ENCODE measurements around the gene TACC2.
A peak's percentile ranks its signal among the peaks of the same experiment; 100 is the strongest.
"Not testable (repeated sequence)": the region's sequence is repeated elsewhere in the genome, so short reads cannot be mapped to it uniquely, and the experiment has no call there.

TACC2 gene

GRCh38 chr10:121988361-121989324 is at the start of gene TACC2:
TACC2 (plus strand) TSS chr10:121989163; CDS start chr10:122021982, 32,819 bp downstream.
- no peak for DNase-seq (ENCODE audit: low spot score)

- no peak for DNase-seq (ENCODE audit: low spot score)
Observed at GRCh38 chr10:121941532-121941931, 47.4 kb upstream of the TACC2 start.

GRCh38 chr10:121942749-121943416 is 46.1 kb upstream of the TACC2 start:
- no peak for DNase-seq (ENCODE audit: low spot score)

GRCh38 chr10:121947343-121948330 is 41.3 kb upstream of the TACC2 start:
- DNase-seq (ENCODE audit: low spot score), result no peak

GRCh38 chr10:121949049-121949448 is 39.9 kb upstream of the TACC2 start:
- no peak for DNase-seq (ENCODE audit: low spot score)

GRCh38 chr10:121949451-121949850 is 39.5 kb upstream of the TACC2 start:
- no peak for DNase-seq (ENCODE audit: low spot score)

GRCh38 chr10:121952226-121952625 is 36.7 kb upstream of the TACC2 start:
- no peak for DNase-seq (ENCODE audit: low spot score)

GRCh38 chr10:121956111-121957061 is 32.6 kb upstream of the TACC2 start:
- no peak for DNase-seq (ENCODE audit: low spot score)

- DNase-seq (ENCODE audit: low spot score), result no peak
Observed at GRCh38 chr10:121959671-121960070, 29.3 kb upstream of the TACC2 start.

- no peak for DNase-seq (ENCODE audit: low spot score)
Observed at GRCh38 chr10:121961456-121961855, 27.5 kb upstream of the TACC2 start.

- DNase-seq (ENCODE audit: low spot score), result no peak
Observed at GRCh38 chr10:121965996-121966395, 23.0 kb upstream of the TACC2 start.

GRCh38 chr10:121969086-121969485 is 19.9 kb upstream of the TACC2 start:
- not testable (repeated sequence) for DNase-seq (ENCODE audit: low spot score)

GRCh38 chr10:121974019-121974534 is 14.9 kb upstream of the TACC2 start:
- DNase-seq (ENCODE audit: low spot score), result peak; percentile 10

GRCh38 chr10:121974535-121975294 is 14.2 kb upstream of the TACC2 start, which contains the start of gene NSMCE4A:
NSMCE4A (minus strand) TSS chr10:121975217; CDS start chr10:121975165, 52 bp downstream.
- DNase-seq (ENCODE audit: low spot score), result peak; percentile 33

GRCh38 chr10:121975295-121976086 is 13.5 kb upstream of the TACC2 start:
- DNase-seq (ENCODE audit: low spot score), result no peak

GRCh38 chr10:121976607-121977006 is 12.4 kb upstream of the TACC2 start:
- no peak for DNase-seq (ENCODE audit: low spot score)

- no peak for DNase-seq (ENCODE audit: low spot score)
Observed at GRCh38 chr10:121978511-121978910, 10.5 kb upstream of the TACC2 start.

- no peak for DNase-seq (ENCODE audit: low spot score)
Observed at GRCh38 chr10:121981346-121981745, 7.6 kb upstream of the TACC2 start.

- DNase-seq (ENCODE audit: low spot score), result no peak
Observed at GRCh38 chr10:121983852-121984251, 5.1 kb upstream of the TACC2 start.

Measured in hematopoietic multipotent progenitor cell treated with erythropoietin and hydrocortisone succinate and interleukin-3 and kit ligand, for 17 days (in vitro differentiated cells).